ENCODE results near the gene ZNF555.
"Not testable (repeated sequence)": the region's sequence is repeated elsewhere in the genome, so short reads cannot be mapped to it uniquely, and the experiment has no call there.

The ZNF555 gene

DNA sequence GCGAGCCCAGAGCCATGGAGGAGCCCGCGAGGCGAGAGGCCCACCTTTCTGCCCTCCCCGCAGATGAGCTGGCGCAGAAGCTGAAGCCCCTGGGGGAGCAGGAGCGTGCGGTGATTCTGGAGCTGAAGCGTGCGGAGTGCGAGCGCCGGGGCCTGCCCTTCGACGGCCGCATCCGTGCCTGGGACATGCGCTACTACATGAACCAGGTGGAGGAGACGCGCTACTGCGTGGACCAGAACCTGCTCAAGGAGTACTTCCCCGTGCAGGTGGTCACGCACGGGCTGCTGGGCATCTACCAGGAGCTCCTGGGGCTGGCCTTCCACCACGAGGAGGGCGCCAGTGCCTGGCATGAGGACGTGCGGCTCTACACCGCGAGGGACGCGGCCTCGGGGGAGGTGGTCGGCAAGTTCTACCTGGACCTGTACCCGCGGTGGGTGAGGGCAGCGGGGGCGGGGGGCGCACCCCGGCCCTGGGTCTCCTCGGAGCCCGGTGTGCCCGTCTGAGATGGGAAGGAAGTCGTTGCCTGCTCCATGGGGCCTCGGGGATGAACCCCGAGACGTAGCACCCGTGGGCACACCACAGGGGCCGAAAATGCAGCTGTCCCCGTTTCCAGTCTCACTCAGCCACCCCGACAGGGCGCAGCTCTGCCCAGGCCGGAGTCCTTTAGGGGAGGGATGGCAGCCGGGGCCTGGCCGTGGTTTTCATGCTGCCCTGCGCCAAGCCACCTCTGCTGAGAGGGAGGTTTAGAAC, 33.7 kb upstream of the ZNF555 start:
- DNase-seq = no peak

DNA sequence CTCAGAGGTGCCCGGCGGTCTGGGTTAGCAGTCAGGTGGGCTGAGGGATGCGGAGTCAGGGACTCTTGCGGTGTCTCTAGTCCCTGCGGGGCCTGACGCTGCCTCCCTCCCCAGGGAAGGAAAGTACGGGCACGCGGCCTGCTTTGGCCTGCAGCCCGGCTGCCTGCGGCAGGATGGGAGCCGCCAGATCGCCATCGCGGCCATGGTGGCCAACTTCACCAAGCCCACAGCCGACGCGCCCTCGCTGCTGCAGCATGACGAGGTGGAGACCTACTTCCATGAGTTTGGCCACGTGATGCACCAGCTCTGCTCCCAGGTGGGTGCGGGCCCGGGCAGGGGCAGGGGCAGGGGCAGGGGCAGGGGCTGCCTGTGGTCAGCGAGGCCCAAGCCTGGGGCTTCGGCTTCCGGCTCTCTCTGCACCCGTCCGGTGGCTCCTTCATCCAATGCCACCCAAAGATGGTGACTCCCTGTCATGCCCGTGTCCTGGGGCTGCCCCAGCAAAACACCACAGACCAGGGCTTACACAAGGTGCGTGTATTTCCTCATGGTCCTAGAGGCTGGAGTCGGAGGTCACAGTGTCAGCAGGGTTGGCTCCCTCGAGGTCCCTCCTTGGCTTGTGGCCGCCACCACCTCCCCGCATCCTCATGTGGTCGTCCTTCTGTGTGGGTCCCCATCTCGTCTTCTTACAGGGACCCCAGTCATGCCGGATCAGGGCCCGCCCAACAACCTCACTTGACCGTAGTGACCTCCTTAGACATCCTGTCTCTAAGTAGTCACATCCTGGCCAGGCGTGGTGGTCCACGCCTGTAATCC, 32.9 kb upstream of the ZNF555 start:
- no peak for DNase-seq

DNA sequence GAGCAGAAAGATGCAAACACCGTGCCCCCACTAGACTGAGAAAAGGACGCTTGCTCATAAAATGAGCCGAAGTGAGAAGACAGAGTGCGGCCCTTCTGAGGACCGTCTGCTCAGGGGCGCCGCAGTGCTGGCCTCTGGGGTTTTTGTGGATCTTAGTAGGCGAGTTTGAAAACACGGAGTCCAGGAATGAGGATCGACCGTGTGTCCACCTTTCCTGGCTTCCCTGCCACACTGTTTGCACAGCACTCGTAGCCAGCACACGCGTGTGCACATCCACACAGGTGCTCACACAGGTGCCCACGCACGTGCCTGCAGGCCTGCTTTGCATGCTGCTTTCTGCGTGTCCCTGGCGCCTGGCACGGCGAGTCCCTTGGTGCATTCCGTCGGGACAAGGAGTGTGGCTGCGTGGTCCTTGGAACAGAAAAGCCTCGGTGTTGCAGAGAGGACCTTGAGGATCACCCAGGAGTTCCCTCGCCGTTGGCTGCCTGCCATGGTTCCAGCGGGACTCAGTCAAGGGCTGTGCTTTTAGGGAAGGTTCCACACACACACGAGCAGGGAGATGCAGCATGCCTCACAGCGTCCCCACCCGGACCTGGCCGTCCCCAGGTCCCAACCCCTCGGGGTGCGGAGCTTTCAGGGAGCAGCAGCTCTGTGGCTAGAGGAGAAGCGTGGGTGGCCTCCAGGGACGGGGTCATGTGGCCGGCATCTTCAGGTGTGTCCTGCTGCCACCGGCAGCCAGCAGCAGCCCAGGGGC, 31.7 kb upstream of the ZNF555 start:
- no peak for DNase-seq

DNA sequence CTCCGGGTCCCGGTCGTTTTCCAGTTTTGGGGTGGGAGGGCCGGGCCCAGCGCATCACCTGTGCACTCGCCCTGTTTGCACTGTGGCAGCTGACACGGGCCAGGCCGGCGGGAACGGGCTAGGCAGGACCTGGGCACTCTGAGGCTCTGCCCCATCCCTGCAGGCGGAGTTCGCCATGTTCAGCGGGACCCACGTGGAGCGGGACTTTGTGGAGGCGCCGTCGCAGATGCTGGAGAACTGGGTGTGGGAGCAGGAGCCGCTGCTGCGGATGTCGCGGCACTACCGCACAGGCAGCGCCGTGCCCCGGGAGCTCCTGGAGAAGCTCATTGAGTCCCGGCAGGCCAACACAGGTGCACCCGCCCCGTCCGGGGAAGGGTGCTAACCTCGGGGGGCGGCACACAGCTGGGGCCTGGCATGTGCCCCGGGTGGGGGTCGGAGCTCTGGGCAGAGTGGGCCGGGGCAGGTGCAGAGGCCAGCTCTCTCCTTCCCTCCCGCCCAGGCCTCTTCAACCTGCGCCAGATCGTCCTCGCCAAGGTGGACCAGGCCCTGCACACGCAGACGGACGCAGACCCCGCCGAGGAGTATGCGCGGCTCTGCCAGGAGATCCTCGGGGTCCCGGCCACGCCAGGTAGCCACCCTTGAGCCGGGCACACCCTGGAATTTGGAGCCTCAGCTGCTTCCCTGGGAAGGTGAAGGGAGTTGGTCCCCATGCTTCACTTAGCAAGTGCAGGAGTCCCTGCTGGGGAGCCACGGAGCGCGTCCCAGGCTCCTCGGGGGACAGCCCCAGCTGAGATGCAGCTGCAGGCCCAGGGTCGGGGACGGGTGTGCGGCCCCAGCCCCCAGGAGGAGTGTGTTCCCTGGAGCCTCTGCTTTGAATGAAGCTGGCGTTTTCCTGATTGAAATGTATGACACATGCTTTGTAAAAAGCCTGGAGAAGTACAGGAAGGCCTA, 30.9 kb upstream of the ZNF555 start:
- no peak for DNase-seq

DNA sequence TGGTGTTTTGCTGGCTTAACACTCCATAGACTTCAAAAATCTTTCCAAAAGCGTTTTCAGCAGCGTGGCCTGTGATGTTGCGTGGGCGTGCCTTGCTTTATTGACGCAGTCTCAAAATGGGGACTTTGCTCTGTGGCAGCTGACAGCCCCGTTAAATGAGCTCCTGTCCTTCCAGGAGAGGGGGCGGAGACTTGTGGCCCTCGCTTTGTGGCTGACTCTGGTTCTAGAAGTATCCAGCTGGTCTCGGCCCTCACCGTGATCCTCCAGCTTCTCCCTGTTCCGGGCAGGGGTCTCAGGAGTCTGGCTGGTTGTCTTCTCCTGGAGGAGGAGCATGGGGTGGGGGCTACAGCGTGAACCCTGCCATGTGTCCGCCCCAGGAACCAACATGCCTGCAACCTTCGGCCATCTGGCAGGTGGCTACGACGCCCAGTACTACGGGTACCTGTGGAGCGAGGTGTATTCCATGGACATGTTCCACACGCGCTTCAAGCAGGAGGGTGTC, 30.0 kb upstream of the ZNF555 start:
- no peak for DNase-seq

DNA sequence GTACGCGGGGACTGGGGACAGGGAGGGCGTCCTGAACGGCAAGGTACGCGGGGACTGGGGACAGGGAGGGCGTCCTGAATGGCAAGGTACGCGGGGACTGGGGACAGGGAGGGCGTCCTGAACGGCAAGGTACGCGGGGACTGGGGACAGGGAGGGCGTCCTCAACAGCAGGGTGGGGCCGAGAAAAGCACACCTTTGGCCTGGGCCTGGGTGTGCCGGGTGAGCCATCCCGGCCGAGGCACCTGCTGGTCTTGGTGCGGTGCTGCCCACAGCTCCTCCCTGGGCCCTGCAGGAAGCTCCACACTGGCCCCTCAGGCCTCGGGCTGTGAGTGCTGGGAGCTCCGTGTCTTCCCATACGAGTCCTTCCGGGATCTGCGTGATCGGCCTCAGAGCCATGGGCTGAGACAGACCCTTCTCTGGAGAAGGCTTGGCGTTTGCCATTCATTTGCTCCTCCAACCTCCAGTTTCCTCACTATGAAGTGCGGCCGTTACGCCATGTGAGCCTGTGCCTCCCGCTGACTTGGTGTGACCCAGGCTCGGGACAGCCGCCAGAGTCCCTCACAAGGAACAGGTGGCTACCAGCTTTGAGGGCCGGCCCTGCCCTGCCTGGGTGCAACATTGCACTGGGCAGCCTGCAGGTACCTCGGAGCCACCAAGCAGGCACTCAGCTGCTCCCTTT, 29.4 kb upstream of the ZNF555 start:
- DNase-seq = no peak

DNA sequence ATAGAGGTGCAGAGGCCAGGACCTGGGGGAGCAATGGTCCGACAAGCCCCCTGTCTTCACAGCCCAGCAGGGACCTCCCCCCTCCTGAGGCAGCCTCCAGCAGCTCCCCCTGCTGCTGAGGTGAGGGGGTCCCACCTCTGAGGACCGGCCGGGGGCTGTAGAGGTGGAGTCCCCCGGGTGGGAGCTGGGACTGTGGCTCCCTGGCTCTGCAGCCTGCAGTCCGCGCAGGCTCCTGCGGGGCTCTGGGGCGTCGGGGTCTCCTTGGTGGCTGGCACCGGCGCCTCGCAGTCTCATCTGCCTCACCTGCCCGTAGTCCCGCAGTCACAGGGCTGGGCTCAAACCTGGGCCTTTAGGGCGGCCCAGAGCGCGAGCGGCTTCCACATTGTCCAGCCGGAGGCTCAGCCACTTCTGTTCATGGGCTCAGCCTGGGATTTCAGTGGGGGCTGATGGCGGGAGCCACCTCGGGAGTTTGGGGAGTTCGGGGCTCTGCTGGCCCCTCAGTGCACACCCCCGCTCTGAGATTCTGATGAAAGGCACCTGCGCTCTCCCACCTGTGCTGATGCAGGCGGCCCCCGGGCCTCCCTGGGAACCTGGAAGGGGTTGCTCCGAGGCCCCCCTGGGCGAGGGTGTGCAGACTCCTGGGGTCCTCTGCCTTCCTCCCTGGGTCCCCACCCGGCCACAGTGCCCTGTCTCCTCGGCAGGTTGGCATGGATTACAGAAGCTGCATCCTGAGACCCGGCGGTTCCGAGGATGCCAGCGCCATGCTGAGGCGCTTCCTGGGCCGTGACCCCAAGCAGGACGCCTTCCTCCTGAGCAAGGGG, 28.7 kb upstream of the ZNF555 start:
- no peak for DNase-seq

DNA sequence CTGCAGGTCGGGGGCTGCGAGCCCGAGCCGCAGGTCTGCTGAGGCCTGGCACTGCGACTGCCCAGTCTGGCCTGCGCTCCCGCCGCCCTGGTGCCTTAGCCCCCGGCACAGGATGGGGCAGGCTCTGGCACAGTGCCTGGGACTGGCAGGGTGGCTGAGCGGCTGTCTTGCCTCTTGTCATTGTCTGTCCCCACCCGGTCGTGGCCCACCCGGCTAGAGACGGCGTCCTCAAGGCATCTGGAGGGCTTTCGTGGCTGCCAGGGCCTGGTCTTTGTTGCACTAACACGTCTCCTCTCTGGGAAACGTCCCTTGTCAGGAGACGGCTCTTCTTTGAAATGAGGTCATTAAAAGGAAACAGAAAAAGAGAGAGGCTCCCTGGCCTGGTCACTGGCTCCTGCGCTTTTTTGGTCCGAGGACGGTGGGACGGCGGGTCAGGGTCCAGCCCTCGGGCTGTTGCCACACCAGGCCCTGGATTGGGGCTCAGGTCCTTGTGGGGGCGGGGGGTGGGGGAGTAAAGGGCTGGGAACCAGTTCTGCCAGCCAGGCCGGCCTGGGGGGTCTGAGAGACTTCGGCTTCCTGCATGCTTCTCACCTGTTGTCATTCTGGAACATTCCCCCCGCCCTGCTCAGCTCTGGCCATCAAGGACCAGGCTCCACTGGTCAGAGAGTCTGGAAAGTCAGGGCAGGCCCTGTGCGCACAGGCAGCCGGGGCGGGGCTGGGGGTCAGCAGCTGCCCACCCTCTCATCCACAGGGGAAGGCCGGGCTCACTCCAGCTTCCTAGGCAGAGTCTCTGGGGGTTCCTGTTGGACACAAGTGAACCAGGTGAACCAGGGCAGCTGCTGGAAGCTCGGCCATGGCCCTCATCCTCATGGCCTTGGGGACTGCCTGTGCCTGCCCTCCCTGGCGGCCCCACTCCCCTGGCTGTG, 27.8 kb upstream of the ZNF555 start:
- no peak for DNase-seq

DNA sequence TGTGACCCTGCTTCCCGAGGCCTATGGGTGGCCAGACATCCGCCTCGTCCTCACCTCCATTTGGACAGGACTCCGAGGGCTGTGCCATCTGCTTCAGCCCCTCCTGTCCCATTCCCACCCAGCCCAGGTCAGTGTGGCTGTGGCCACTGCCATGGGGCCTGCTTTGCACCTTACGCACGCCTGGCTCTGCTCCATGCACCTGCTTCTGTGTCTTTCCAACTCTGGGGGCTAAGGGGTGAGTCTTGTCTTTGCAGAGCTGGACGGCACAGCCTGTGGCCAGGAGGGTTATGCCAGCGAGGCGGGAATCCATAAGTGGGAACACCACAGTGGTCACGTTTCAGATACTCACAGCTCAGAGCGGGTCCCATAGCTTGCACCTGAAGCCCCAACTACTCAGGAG, 26.8 kb upstream of the ZNF555 start:
- DNase-seq = no peak

DNA sequence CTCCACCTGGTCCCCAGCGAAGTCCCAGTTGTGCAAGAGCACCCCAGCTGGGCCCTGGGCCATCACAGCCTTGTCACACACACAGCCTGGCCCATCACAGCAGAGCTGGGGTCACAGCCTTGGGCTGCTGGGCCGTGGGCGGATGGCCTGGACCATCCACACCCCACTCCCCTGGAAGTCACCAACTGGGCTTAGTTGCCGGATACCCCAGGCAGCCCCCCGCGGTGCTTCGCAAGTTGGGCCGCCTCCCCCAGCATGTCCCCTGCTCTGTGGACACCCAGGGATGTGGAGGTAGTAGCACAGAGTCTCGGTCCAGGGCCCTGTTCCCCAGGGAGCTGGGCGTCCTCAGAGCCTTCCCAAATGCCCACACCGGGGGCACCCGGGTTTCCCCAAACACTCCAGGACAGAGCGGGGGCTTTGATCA, 26.1 kb upstream of the ZNF555 start:
- DNase-seq = no peak

DNA sequence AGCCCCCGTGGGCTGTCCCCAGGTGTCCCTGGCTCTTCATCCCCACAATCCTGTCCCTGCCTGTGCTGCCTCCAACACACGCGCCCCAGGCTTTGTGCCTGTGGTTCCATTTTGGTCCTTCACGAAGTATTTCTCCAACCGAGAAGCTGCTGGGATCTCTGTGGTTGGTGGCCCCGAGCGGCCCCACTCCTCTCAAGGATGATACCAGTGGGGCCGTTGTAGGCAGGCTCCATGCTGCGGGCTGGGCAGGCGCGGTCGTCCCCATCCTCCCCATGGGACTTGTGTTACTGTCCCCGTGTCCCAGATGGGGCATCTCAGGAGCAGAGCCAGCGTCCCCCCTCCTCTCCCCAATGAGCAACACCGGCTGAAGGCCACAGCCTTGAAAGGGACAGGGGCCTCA, 25.4 kb upstream of the ZNF555 start:
- no peak for DNase-seq

DNA sequence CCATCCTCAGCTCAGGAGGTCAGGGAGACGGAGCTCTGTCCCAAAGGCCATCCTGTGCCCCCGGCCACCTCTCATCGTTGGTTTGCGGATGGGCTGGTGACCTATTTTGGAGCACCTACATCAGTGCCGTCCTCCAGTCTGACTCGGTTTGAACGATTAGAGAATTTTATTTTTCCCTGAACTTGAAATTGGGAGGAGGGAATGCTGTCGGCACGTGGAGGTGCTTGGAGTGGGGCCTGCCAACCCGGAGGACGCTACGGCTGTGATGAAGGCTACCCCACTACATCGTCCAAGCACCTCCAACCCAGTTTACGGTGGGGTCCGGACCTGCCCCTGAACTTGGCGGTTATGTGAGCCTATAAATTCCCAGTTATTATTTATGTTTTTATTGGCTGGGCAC, 24.6 kb upstream of the ZNF555 start:
- no peak for DNase-seq

DNA sequence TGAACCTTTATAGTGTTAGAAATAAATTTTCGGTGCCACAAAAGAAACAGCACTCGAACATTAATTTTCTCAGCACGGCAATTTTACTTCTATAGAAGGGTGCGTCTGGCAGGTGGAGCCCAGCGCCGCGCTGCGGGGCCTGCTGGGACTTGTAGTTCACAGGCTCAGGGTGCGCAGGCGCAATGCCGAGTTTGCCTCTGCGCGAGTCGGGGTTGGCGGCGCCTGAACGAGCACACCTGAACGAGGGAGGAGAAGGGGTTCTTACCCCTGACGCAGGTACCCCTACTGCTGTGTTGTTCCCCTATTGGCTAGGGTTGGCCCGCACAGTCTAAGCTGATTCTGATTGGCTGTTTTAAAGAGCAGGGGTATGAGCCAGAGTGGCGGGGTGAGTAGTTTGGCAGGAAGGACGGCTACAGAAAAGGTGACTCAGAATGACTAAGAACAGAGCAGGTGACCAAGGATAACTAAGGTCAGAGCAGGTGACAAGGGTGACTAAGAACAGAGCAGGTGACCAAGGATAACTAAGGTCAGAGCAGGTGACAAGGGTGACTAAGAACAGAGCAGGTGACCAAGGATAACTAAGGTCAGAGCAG, 23.9 kb upstream of the ZNF555 start:
- DNase-seq = not testable (repeated sequence)

DNA sequence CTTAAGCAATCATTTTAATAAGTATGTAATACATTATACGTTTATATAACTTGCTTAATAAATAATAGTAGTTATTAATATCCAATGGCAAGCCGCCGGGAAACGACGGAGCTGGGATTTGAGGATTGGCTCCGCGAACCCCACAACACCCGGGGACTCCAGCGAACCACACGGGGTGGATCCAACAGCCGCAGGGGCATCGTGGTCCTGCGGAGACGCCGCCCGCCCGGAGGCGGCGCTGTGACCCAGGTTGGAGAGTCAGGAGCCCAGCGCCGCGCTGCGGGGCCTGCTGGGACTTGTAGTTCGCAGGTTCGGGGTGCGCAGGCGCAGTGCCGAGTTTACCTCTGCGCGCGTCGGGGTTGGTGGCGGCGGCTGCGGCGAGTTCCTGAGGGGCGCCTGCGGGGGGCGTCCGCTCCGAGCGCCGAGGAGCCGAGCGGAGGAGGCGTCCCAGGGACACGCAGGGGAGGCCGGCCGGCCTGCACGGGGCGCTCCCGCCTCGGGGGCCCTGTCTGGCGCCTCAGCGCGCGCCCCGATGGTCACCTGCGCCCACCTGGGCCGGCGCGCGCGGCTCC, 21.6 kb upstream of the ZNF555 start, which contains the start of gene ZNF554:
TSS of gene ZNF554 (plus strand) at position 329 of the 572 bp plus-strand sequence. CDS start at position 533, 204 bp downstream.
- DNase-seq = peak; percentile 93

DNA sequence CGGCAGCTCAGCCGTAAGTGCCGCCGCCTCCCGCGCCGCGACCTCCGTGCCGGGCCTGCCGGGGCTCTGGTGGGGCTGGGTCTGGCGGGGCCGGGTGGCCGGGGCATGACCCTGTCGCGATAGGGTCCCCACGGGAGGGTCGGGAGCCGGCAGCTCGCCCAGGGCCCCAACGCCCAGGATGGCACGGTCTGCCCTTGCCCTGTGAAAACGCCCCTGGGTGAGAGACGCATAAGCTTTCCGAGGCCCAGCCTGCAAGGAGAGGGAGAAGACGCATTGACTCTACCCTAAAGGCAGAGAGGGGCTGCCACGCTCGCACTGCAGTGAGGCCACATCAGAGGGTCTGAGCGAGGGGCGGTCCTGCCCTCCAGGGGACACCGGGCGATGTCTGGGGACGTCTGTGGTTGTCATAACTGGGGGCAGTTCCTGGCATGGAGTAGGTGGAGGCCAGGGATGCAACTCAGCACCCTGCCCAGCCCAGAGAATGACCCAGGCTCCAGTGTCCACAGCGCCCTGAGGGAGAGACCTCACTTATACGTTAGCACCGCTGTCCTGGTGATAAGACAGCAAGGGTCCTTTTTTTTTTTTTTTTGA, 21.1 kb upstream of the ZNF555 start:
- DNase-seq = no peak

DNA sequence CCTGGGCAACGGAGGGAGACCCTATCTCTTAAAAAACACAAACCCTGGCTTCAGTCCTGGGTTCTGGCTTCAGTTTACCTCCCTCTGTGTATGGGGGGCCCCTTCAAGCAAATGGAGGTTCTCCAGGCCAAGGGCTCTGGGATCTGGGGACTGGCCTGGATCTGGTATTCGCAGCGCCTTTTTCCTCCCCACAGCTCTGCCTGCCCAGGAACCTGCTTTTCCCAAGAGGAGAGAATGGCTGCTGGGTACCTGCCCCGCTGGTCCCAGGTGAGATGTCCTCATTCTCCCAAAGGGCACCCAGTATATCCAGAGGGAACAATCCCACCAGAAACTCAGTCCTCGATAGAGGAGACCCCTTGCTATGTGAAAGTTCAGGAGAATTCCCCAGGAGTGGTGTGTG, 18.4 kb upstream of the ZNF555 start:
- no peak for DNase-seq

DNA sequence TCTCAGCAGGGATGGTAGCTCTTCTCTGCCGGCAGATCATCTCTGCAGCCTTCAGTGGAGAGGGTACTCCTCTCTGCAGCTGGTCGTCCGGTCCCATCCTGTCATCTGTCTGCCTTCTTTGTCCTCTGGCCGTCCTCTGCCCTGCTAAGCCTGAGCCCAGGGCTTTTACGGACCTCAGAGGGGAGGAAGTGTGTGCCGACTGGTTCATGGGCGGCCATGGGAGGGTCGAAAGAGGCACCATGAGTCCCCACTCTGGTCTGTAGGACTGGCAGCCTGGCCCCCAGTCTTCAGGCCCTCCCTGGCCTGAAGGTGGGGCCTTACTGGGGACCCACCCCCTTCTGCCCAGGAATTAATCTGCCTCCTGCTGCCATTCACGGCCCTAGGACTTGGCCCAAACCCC, 17.6 kb upstream of the ZNF555 start:
- no peak for DNase-seq

DNA sequence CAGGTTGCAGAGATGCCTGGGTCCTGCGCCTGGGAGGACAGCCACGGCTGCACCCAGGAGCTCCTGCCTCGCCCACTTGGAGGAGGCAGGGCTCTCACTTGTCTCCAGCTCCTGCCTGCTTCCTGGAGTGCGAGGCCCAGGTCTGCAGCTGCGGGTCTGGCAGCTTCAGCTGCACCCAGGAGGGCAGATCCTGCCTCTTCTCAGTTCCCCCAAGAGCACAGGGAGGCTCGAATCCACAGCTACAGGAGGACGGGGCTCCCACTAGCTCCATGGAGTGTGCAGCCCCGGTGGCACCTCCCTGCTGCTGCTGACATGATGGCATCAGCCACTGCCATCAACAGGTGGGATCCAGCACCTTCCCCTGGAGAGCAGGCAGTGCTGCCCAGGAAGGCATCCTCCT, 17.1 kb upstream of the ZNF555 start:
- no peak for DNase-seq

All from OCI-M1 (cell line).